GM18507 (cell line): ENCODE data around the gene FAM184B.

Experiments
- DNase-seq: peaks from one replicate; pipeline ENCODE4 v3.0.0; 2011; ENCODE audit warnings: low read depth; ENCODE audit not compliant: insufficient read length; ENCODE audit errors: extremely low spot score
- FAIRE-seq: peaks from 2 replicates; lab custom pipeline; 2011; peaks lifted over from hg19 to GRCh38; lab: Jason Lieb, UNC

Gene FAM184B

DNA sequence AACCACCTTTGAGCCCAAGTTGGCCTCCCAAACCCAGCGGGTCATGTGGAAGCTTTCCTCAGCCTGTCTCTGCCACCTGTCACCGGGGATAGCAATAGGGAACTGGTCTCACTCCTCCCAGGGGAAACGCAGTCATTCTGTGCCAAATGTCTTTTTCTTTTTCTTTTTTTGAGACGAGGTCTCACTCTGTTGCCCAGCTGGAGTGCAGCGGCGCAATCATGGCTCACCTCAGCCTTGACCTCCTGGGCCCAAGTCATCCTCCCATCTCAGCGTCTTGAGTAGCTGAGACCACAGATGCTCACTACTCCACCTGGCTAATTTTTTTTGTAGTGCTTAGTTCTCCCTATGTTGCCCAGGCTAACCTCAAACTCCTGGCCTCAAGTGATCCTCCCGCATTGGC is 126.7 kb downstream of the FAM184B start:
- DNase-seq (no peak), FAIRE-seq (no peak)

DNA sequence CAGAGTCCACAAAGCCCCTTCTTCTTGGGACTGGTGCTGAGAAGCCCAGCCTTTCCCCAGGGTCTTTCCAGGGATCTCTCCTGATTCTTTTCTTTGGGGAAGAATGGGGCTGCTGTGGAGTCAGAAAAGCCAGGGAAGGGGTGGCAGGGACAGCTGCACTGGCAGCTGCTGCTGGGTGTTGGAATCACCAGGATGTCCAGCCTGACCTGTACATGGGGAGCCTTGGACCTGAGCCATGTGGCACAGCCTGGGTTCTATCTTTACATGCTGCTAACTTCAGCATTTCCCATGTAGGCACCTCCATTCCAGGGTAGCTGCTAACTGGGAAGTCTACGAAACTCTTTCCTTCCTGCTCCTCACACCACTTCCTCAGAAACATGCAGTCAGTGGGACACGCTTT is 131.0 kb downstream of the FAM184B start:
- no peak for DNase-seq
- FAIRE-seq, result no peak

DNA sequence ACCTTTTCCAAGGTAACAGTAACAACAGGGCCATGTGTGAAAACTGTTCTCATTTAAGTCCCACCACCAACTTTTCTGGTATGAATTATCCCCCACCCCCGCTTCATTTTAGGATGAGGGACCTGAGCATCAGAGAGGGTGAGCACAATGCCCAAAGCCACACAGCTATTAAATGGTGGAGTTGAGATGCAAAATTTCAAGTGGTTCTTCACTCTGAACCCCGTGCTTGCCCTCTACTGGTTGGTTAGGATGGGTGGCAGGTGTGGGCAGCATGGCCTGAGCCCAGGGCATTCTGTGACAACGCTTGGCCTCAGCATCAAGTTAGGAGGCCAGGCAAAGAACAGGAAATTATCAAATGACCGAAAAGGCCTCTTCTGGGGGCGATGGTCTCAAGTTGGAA is 133.5 kb downstream of the FAM184B start:
- DNase-seq, result no peak

DNA sequence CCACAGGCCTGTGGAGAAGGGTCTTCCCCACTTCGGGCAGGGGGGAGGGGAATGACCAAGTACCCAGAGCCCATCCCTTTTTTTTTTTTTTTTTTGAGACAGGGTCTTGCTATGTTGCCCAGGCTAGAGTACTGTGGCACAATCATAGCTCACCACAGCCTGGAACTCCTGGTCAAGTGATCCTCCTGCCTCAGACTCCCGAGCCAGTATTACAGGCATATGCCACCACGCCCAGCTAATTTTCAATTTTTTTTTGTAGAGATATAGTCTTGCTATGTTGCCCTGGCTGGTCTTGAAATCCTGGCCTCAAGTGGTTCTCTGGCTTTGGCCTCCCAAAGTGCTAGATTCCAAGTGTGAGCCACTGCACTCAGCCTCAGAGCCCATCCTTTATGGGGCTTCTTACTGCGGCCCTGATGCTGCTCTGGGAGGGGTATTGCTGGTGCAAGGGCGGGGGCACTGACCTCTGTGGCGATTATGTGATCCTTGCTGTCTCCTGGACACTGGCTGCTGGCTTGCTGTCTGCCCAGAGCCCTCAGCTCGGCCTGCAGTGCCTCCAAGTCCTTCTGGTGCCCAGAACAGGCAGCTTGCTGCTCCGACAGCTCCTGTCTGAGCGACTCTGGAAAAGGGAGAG is 134.1 kb downstream of the FAM184B start:
- FAIRE-seq, result no peak
- no peak for DNase-seq

More for the DNA sequence above, 133.5 kb downstream of the FAM184B start:
- FAIRE-seq, result no peak

DNA sequence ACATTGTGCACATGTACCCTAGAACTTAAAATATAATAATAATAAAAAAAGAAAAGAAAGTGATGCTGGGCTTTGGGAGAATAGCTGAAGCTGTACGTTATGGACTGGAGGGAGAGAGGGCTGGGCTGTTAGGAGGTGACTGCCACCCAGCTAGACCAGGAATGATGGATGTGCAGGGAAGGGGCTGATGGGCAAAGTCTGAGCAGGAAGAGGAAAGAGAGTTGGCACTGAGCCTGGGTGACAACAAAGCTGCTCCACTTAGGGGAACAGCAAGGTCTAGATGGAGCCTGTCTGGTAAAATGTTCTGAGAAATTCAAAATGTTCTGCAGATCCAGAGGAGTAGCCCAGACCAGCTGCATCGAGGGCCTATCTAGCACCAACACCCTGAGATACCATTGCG is 134.7 kb downstream of the FAM184B start:
- no peak for FAIRE-seq
- no peak for DNase-seq

DNA sequence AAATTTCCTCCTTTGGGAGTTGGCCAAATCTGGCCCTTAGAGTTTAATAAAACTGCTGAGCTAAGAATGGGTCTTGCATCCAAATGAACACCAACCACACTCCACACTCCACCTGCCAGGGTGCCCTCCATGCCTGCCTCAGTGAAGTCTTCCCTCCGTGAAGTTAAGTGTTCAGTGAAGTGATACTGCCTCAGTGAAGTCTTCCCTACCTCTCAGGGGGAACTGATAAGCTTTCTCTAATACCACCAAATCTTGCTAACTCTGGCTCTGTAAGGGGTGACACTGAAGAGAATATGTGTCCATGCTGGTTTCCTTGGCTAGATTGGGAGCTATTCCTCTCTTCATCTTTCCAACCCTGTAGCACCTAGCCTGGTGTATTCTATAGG is 139.0 kb downstream of the FAM184B start:
- FAIRE-seq (no peak), DNase-seq (no peak)

DNA sequence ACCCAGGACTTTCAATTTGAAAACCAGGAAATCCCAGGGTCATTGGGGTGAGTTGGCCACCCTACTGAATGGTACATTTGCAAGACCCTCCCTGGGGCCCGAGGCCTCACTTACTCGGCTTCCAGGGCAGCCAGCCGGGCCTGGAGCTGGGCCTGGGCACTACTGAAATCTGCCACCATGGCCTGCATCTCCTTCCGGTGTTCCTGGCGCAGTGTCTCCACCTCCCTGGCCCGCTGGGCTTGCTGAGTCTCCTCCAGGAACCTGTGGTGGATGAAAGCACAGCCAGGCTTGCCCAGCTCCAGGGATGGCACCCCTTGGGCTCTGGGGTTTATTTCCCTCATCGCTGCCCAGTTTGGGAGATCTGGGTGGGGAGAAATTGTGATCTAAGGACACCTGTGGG is 142.3 kb downstream of the FAM184B start:
- FAIRE-seq, result no peak
- DNase-seq, result no peak

DNA sequence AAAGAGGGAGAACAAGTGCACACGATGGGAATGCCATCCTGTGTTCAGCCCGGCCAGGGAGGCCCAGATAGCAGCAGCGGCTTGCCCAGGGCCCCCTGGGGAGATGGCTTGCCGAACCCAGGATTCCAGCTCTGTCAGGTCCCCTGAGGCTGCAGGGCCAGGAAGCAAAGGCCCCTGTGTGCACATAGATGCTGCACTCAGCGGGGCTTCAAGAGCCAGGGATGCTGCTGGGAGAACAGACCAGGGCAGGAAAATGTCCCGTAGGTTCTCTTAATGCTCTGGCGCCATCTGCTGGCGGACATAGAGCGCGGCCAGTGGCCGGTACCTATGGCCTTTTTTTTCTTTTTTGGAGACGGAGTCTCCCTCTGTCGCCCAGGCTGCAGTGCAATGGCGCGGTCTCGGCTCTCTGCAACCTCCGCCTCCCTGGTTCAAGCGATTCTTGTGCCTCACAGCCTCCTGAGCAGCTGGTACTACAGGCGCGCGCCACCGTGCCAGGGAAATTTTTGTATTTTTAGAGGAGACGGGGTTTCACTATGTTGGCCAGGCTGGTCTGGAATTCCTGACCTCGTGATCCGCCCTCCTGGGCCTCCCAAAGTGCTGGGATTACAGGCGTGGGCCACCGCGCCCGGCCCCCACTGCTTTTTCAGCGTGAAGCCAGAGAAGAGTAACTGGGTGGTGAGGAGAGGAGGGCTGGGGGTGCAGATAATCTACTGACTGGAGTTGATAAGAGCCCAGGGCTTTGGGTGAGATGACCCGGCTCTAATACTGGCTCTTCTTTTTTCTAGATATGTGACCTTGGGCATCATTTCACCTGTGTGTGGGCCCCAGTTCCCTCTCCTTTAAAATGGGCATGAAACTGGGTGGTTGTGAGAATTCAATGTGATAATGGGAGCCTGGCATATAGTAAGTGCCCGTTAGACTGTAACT is 144.5 kb downstream of the FAM184B start:
- FAIRE-seq (peak; percentile 87), DNase-seq (peak; percentile 48)

DNA sequence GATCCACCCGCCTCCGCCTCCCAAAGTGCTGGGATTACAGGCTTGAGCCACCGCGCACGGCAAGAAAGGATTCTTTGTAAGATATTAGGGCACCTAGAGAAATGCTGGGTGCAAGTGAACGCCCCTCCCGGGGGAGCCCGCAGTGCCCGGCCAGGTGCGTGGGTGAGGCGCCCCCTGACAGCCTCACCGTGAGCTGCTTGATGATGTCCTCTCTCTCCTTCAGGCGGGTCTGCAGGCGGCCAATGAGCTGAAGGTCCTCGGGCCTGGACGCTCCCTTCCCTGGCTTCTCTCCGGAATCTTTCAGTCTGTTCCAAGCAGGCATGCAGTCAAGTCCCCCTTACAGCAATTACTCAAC is 145.1 kb downstream of the FAM184B start:
- DNase-seq (no peak), FAIRE-seq (no peak)

DNA sequence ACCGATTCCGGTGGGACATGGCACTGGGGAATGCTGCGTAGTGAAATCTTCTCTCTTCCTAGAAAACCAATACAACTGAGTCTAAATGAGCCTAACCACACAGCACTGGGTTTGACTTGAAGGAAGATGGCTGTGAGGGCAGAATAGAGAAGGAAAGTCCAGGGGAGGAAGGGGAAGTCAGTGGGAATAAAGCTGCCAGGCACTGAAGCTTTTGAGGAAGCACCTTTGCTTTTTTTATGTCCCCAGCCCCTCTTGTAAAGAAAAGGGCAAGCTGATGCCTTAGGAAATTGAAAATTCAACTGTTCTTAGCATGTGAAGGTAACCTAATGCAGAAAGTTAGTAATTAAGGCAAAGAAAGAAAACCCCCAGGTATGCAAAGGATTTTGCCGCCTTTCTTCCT is 146.4 kb downstream of the FAM184B start:
- DNase-seq (no peak), FAIRE-seq (no peak)

DNA sequence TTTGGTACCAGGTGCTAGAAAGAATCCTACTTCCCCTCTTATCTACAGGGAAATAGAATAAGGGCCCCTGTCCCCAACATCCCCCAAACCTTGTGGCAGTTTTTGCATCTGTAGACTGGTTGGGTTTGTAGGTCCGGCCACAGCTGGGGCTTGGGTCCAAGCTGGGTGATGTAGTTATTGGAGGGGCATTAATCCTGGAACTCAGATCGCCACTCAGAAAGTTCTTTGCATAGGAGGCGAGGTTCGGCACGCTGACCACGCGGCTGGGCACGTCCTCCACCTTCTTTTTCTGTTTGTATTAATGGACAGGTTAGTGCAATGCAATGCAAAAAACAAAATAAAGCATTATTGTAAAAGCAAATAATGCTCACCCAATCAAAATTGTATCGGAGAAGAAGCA is 147.8 kb downstream of the FAM184B start:
- DNase-seq (no peak), FAIRE-seq (no peak)

DNA sequence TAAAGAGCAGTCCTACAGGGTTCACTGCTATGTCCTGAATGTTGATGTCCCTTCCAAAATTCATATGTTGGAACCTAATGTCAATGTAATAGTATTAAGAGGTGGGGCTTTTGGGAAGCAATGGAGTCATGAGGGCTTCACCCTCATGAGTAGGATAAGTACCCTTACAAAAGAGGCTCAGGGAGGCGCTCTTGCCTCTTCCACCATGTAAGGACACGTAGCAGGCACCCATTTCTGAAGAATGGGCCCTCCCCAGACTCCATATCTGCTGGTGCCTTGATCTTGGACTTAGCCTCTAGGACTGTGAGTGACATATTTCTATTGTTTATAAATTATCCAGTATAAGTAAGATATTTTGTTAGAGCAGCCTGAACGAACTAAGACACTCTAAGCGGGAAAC is 151.2 kb downstream of the FAM184B start:
- DNase-seq, result no peak
- FAIRE-seq, result no peak

DNA sequence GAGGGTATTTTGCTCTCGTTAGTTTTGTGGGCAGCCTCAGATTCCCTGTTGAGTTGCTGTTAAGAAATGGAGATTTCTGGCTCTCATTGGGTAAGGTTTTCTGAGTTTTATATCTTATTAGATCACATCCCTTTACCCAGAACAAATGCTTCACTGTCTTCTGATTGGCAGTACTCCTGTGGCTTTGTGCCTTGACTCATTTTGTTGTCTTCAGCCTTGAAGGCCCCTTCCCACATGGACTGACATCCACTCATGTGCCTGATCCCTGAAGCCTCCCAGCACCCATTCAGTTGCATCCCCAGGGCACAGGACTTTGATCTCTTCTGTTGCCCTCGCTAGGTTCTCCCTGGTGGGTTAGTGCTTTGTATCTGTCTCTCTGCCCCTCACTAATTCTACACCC is 156.6 kb downstream of the FAM184B start:
- FAIRE-seq (no peak), DNase-seq (no peak)

DNA sequence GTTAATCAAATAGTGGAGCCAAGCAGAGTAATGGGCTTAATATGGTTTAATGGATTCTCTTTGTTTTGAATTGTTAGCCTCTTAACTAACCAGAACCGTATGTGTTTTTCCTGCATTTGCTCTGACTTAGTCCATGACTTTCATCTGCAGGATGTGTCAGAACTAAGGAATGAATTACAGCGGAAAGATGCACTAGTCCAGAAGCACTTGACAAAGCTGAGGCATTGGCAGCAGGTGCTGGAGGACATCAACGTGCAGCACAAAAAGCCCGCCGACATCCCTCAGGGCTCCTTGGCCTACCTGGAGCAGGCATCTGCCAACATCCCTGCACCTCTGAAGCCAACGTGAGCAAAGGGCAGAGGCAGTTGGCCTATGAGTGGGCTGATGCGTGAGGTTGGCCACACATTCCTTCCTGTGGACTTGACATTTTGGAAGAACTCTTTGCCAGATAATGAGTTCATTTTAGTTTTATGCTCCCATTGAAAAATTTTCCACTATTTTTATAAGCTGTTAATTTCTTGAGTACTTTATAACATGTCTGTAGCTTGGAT is 157.9 kb downstream of the FAM184B start:
- DNase-seq, result no peak
- FAIRE-seq, result no peak

DNA sequence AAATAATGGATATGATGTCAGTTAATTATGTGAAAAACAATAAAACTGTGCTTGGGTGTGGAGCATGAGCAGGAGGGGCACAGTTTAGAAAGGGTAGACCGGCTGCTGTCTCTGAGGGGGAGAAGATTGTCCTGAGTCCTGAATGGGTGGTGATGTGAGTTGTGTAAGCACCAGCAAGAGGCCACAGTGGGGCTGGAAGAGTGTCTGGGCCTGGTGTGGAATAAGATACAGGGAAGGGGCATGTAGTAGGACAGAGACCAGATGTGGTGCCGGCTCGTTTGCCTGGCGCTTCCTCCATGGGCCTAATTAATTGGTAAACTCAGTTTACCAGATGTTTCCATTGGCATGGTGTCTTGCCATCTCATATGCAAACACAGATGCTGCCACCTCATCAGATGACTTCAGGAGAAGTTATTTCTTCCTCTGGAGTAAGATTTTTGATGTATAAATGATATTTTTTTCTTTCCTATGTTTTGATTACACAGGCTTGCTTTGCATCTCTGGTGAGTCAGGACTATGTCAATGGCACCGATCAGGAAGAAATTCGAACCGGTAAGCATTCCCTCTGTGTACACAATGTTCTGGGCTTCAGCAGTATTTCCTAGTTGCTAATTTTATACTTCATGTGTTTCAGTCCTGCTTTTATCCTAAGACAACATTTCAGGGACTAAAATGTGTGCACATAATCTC is 161.9 kb downstream of the FAM184B start:
- DNase-seq (no peak), FAIRE-seq (no peak)

DNA sequence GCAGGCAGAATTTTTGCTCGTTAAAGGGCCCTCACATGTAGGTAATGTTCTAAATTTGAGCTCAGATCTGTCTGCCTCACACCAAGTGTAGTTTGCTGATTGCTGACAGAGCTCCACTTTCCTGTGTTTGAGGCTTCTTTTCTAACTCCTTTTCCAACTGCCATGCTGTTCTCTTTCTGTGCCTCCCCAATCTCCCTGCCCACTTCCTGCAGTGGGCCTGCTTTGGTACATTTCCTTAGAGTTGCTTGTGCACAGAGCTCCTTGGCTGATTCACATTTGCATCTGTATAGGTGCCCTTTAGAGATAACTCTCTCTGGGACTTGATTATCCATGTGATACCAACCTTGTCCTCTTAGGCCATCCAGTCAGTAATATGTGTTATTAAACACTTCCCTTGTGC is 162.5 kb downstream of the FAM184B start:
- DNase-seq (no peak), FAIRE-seq (no peak)

DNA sequence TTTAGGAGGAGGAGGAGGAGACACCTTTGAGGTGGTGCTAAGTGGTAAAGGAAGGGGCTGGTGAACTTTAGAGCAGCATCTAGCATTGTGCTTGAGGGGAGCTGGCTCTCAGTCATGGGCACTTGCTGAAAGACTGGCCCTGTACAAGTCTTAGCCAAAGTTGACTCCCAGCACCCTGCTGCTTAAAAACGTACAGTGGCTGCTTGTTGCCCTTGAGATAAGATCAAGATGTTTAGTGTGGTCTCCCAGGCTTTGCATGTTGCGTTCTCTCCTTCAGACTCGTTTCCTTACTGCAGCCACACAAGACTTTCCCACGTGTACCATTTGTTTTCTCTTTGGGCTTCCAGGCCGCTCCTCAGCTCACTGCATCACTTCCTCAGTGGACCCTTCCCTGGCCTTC is 165.1 kb downstream of the FAM184B start:
- no peak for FAIRE-seq
- no peak for DNase-seq

DNA sequence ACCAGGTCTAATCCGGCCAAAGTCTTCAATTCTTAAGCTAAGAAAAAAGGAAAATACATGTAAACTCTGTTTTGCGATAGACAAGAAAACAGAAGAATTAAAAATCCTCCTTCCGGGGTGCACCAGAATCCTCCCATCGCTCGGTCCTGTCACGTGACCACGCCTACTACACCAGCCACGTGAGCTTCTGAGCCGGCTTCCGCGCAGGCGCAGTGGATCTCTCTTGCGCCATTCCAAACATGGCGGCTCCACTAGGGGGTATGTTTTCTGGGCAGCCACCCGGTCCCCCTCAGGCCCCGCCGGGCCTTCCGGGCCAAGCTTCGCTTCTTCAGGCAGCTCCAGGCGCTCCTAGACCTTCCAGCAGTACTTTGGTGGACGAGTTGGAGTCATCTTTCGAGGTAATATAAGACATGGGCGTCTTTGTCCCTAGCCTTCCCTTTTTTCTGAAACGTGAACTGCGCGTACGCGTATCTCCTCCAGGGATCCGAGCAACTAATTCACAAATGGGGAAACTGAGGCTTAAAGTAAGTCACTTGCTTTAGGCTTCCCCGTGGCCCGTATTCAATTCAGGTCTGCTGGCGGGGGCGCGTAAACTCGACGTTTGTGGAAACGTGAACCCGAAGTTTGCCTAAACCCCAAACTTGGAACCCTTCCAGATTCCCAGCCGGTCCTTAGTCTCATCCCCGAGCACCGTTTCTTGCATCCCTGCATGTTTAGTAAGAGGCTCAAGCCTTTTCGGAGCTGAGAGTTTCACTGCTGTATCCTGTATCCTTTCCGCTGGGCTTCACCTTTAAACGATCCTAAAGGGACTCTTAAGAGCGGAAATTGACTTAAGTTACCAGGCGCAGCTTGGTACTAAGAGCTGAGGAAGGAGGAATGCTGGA is 166.8 kb downstream of the FAM184B start, which contains the start of gene MED28:
Gene MED28, plus strand, starts transcription at position 226 of the 884 bp plus-strand sequence. Its CDS starts 14 bp downstream, at position 240.
- DNase-seq (peak; percentile 96), FAIRE-seq (peak; percentile 95)

DNA sequence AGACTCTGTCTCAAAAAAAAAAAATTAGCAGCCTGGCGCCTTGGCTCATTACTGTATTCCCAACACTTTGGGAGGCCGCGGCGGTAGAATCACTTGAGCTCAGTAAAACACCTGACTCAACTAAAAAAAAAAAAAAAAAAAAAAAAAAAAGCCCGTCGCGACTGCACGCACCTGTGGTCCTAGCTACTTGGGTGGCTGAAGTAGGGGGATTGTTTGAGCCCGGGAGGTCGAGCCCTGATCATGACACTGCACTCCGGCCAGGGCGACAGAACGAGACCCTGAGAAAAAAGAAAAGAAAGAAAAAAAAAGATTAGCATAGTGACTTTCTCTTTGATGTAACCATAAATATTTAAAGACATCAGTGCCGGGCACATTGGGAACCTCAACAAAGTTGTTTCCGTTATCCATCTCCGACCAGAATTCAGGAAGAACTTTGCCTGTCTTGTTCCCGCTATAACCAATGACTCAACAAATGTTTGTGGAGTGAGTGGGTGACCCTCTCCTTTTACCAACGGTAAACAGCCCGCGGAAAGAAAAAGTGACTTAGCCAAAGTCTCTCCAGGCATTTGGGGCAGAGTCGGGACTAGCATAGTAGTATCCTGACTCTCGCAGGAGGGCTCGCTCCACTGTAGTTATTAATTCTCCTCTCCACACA is 167.5 kb downstream of the FAM184B start:
- no peak for DNase-seq
- FAIRE-seq, result no peak
